GM20431 (cell line): Measurements from ENCODE around the gene MAN2B2.
"Not testable (repeated sequence)": the region's sequence is repeated elsewhere in the genome, so short reads cannot be mapped to it uniquely, and the experiment has no call there.

Experiments
- in situ Hi-C: fragments of 300-500 bp; cut with MseI, MboI; formaldehyde crosslinking; loops from one replicate; pipeline ENCODE4 v1.15.0; 2020; ENCODE audit warnings: low sequenced_read_pairs; ENCODE audit not compliant: unreplicated experiment

Gene MAN2B2

GRCh38 chr4:6662591-6662990 lies 87.6 kb downstream of the MAN2B2 start:
- in situ Hi-C loops: no loop called here

GRCh38 chr4:6663596-6664393 lies 88.8 kb downstream of the MAN2B2 start:
- in situ Hi-C loops: no loop called here

- in situ Hi-C loops: no loop called here
Observed at GRCh38 chr4:6665320-6665654, 90.3 kb downstream of the MAN2B2 start.

- in situ Hi-C loops: no loop called here
Observed at GRCh38 chr4:6668391-6668790, 93.4 kb downstream of the MAN2B2 start.

GRCh38 chr4:6671648-6672047 lies 96.7 kb downstream of the MAN2B2 start:
- in situ Hi-C loops: no loop called here

GRCh38 chr4:6672131-6672530 lies 97.1 kb downstream of the MAN2B2 start:
- in situ Hi-C loops: no loop called here

GRCh38 chr4:6672541-6673190 lies 97.7 kb downstream of the MAN2B2 start:
- in situ Hi-C loops: not testable (repeated sequence)
